GM10248 (cell line): ENCODE data around the gene CTIF.

Experiments used
- CTCF ChIA-PET: fragments of 300-600 bp; sonication (Branson Sonifier 250); formaldehyde crosslinking; extraction: SDS; loops from one replicate; lab custom pipeline; 2021; ENCODE audit warnings: antibody characterized with exemption; lab: Yijun Ruan, JAX
- POLR2A ChIA-PET: fragments of 350-650 bp; sonication (Branson Sonifier 250); formaldehyde crosslinking; extraction: SDS; loops from one replicate; lab custom pipeline; 2020; ENCODE audit warnings: antibody characterized with exemption; lab: Yijun Ruan, JAX
- DNase-seq: peaks from one replicate; pipeline ENCODE4 v3.0.0; 2012; ENCODE audit errors: extremely low spot score
- CTCF ChIP-seq: IDR thresholded peaks from 2 replicates; pipeline ENCODE4 v1.5.1; 2012; ENCODE audit warnings: mild to moderate bottlenecking, low read depth; ENCODE audit errors: extremely low read depth, missing control alignments, control extremely low read depth

Gene CTIF

GRCh38 chr18:48609114-48609513, 70.3 kb downstream of the CTIF start:
- DNase-seq: no peak
- TF ChIP-seq CTCF: no peak
- ChIA-PET CTCF (interaction anchor here (4.1 kb wide), 1 partner anchor 11 kb away, joined by 12 read pairs; no protein-coding TSS in a partner anchor), POLR2A (no interaction called here)

- ChIA-PET CTCF (interaction anchor here (0.8 to 1.3 kb wide), 2 partner anchors 11 to 13 kb away, joined by 3 to 4 read pairs; no protein-coding TSS in a partner anchor), POLR2A (no interaction called here)
- no peak for TF ChIP-seq CTCF
- no peak for DNase-seq
Observed at GRCh38 chr18:48609820-48610815, 71.3 kb downstream of the CTIF start.

GRCh38 chr18:48611203-48611602, 72.4 kb downstream of the CTIF start:
- CTCF ChIA-PET: interaction anchor here (0.8 to 1.3 kb wide), 3 partner anchors 10 to 164 kb away, joined by 3 to 4 read pairs (median 3); no protein-coding TSS in a partner anchor
- no peak for DNase-seq
- no peak for TF ChIP-seq CTCF
- POLR2A ChIA-PET: no interaction called here

GRCh38 chr18:48611785-48612480, 73.1 kb downstream of the CTIF start:
- TF ChIP-seq CTCF: no peak
- ChIA-PET CTCF (interaction anchor here (0.8 to 1.5 kb wide), 3 partner anchors 11 to 165 kb away, joined by 3 to 4 read pairs (median 3); no protein-coding TSS in a partner anchor), POLR2A (no interaction called here)
- no peak for DNase-seq

GRCh38 chr18:48612511-48612910, 73.7 kb downstream of the CTIF start:
- TF ChIP-seq CTCF: no peak
- ChIA-PET CTCF (interaction anchor here (1.5 kb wide), 1 partner anchor 28 kb away, joined by 3 read pairs; no protein-coding TSS in a partner anchor), POLR2A (no interaction called here)
- DNase-seq: no peak

GRCh38 chr18:48612917-48613316, 74.1 kb downstream of the CTIF start:
- TF ChIP-seq CTCF: no peak

More at GRCh38 chr18:48612917-48613316, 74.1 kb downstream of the CTIF start:
- POLR2A ChIA-PET: no interaction called here
- CTCF ChIA-PET: interaction anchor here (1.5 kb wide), 1 partner anchor 27 kb away, joined by 3 read pairs; no protein-coding TSS in a partner anchor
- no peak for DNase-seq
